ENCODE data around the gene TMPRSS9. TPM values are rescaled to one million over a fixed set of nuclear protein-coding genes. Genes with fewer than 3 reads are reported as not detected.
"Not testable (repeated sequence)": the region's sequence is repeated elsewhere in the genome, so short reads cannot be mapped to it uniquely, and the experiment has no call there.

Gene TMPRSS9
- total and polyA plus RNA-seq, 12 donors, result 0.32 to 1.7 (median 1.1) TPM

- TF ChIP-seq POLR2A (IDR thresholded peaks at IDR 0.05) (no peak), CTCF (IDR thresholded peaks at IDR 0.05) (no peak)
- Histone ChIP-seq H3K9me3 (replicated peaks in 1 of 3) (no peaks in the 10 kb centered on the region), H3K27me3 (no peaks in the 10 kb centered on the region), H3K4me1 (replicated peaks in 1 of 2) (peaks cover 24 to 26% of the 10 kb centered on the region in 2 donors), H3K27ac (no peak overlapping the region), H3K36me3 (replicated peaks in 1 of 2) (no peaks in the 10 kb centered on the region), H3K4me3 (no peak overlapping the region)
- no peak for DNase-seq
- 96 to 100% (median 100%) methylated on average over 1 of the region's 1 CpG for WGBS, 4 donors
- intact Hi-C loops (cut with DNase I), result no loop called here
Observed at GRCh38 chr19:2460245-2460644, 100.2 kb downstream of the TMPRSS9 start.

- H3K27ac ChIP-seq, result no peak overlapping the region
- H3K9me3 ChIP-seq (replicated peaks in 1 of 3), result no peaks in the 10 kb centered on the region
- no peaks in the 10 kb centered on the region for H3K36me3 ChIP-seq (replicated peaks in 1 of 2)
- TF ChIP-seq CTCF (IDR thresholded peaks at IDR 0.05), result peak in 1 of 6 experiments; percentile 17
- TF ChIP-seq POLR2A (IDR thresholded peaks at IDR 0.05), result no peak
- DNase-seq, result peak in 5 of 7 donors; percentile 31 to 58 (median 52)
- H3K4me3 ChIP-seq, result peak overlapping the region in 2 of 4 donors; percentile 60 to 81
- H3K27me3 ChIP-seq, result no peaks in the 10 kb centered on the region
- WGBS, 4 donors, result 3 to 11% (median 7%) methylated on average over 25 to 62 of the region's 62 CpGs
- H3K4me1 ChIP-seq (replicated peaks in 1 of 2), result peaks cover 17 to 18% of the 10 kb centered on the region in 2 donors
- intact Hi-C loops (cut with DNase I), result no loop called here
Observed at GRCh38 chr19:2461751-2462634, 101.9 kb downstream of the TMPRSS9 start.

- H3K9me3 ChIP-seq (replicated peaks in 1 of 3), result no peaks in the 10 kb centered on the region
- no peaks in the 10 kb centered on the region for H3K36me3 ChIP-seq (replicated peaks in 1 of 2)
- H3K4me1 ChIP-seq (replicated peaks in 1 of 2), result peaks cover 11 to 13% of the 10 kb centered on the region in 2 donors
- H3K4me3 ChIP-seq, result peak overlapping the region in 2 of 4 donors; percentile 60 to 81
- peak in 1 of 6 experiments; percentile 38 for TF ChIP-seq CTCF (IDR thresholded peaks at IDR 0.05)
- TF ChIP-seq POLR2A (IDR thresholded peaks at IDR 0.05), result peak in 1 of 2 donors; percentile 94
- DNase-seq, result peak; percentile 87 to 93 (median 92)
- intact Hi-C loops (cut with DNase I), result no loop called here
- H3K27ac ChIP-seq, result peak overlapping the region in 1 of 5 donors; percentile 32
- H3K27me3 ChIP-seq, result no peaks in the 10 kb centered on the region
- 9 to 20% (median 16%) methylated on average over 37 to 46 of the region's 46 CpGs for WGBS, 4 donors
Observed at GRCh38 chr19:2462635-2463421, 102.8 kb downstream of the TMPRSS9 start.

GRCh38 chr19:2463694-2464093 is 103.6 kb downstream of the TMPRSS9 start:
- H3K27me3 ChIP-seq; H3K36me3 ChIP-seq (replicated peaks in 1 of 2); intact Hi-C loops (cut with DNase I); H3K9me3 ChIP-seq (replicated peaks in 1 of 3); H3K4me3 ChIP-seq; DNase-seq: not testable (repeated sequence)
- H3K27ac ChIP-seq, result peak overlapping the region in 1 of 5 donors; percentile 32
- peaks cover 11 to 13% of the 10 kb centered on the region in 2 donors for H3K4me1 ChIP-seq (replicated peaks in 1 of 2)
- 97 to 100% (median 99%) methylated on average over 5 of the region's 5 CpGs for WGBS, 4 donors

All from adrenal gland (tissue), 12 donors.